Fibroblast of skin of left biceps (primary cell): Measurements from ENCODE around the gene RHOBTB3.
"Not testable (repeated sequence)": the region's sequence is repeated elsewhere in the genome, so short reads cannot be mapped to it uniquely, and the experiment has no call there.

ENCODE experiments used
- DNase-seq, 2 experiments: peaks; one replicate each; pipeline ENCODE4 v3.0.0-alpha.2; 2013; ENCODE audit warnings: low read depth in 2 of 2

Gene RHOBTB3

DNA sequence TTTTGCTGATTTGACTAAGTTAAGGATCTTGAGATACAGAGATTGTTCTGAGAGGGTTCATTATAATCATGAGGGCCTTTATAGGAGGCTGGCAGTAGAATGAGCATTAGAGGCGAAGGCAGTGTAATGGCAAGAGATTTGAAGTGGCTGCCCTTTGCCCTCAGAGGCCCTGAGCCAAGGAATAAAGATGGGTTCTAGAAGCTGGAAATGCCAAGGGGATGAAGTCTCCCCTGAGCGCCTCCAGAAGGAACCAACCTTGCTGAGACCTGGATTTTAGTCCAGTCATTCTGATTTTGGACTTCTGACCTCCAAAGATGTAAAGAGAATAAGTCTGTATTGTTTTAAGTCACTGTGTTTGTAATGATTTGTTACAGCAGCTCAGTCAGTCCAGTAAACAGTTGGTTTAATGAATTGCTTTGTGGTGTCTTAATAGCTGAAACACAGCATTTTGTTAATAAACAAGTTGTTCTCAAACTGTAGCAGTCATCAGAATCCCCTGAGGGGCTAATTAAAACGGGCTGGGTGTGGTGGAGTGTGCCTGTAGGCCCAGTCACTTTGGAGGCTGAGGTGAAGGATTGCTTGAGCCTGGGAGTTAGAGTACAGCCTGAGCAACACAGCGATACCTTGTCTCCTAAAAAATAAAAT lies 68.2 kb downstream of the RHOBTB3 start:
- no peak for DNase-seq

- DNase-seq: no peak
Measured at GRCh38 chr5:95800553-95800952, 69.4 kb downstream of the RHOBTB3 start.

DNA sequence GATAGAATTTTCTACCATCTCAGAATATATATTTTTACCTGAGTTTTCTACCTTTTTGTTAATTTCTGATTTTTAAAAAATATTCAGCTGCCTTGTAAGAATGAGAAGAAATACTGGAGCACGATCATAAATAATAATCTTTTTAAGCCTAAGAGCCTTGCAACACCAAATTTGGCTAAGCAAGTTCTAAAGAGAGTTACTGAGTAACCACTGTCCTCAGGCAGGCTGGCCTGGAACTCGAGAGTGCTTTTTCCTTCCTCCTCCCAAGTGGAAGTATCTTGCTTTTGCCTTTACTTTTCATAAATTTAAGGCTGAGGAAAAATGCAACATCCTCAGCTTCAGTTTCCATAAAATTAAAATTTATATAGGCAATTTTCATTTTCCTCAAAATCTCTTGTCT lies 70.4 kb downstream of the RHOBTB3 start:
- no peak for DNase-seq

- DNase-seq: no peak
Measured at GRCh38 chr5:95801961-95802360, 70.8 kb downstream of the RHOBTB3 start.

- no peak for DNase-seq
Measured at GRCh38 chr5:95803271-95804148, 72.4 kb downstream of the RHOBTB3 start.

GRCh38 chr5:95804736-95805539 lies 73.8 kb downstream of the RHOBTB3 start:
- no peak for DNase-seq

DNA sequence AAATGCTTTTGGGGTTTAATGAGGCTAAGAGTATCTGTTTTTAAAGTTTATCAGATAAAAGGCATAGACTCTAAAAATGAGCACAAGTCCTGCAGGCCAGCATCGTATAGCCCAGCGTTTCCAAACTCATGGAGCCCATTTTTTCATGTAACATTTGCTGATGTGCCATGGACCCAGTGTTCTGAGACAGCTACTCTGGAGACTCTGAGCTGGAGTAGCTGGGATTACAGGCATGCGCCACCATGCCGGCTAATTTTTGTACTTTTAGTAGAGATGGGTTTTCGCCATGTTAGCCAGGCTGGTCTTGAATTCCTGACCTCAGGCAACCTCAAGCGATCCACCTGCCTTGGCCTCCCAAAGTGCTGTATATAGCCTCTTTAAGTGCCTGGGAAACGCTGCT lies 75.6 kb downstream of the RHOBTB3 start:
- no peak for DNase-seq

- DNase-seq: no peak
Measured at GRCh38 chr5:95808013-95808685, 77.0 kb downstream of the RHOBTB3 start.

DNA sequence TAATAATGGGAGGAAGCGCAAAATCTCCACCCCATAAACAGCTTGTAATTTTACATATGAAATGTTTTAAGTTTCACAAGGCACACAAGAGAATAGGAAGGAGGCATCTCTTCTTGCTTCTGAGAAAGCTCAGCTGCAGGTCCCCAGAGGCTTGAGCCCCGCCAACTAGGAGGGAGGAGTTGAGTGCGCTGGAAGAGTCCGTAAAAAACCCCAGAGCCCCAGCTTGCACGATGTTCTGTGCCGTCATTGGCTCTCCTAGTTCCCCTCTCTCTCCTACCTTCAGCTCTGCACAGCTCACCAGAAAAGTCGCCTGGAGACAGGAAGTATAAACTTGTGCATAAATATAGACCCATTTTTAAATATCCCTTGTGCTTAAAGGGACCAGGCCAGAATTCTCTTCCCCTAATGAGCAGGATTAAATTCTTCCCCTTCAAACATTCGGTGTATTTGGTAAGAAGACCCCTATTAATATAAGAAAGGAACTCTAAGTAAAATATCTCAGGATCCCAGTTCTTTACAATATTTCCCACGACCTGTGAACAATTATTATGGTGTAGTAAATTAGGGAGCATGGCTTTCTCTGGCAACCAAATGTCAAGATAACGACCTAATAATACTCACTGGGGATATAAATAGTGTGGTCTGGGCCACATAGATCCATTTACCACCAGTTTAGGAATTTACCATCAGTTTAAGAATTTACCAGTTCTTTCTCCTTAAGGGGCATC lies 77.7 kb downstream of the RHOBTB3 start:
- peak in 1 of 2 experiments; percentile 35 for DNase-seq

DNA sequence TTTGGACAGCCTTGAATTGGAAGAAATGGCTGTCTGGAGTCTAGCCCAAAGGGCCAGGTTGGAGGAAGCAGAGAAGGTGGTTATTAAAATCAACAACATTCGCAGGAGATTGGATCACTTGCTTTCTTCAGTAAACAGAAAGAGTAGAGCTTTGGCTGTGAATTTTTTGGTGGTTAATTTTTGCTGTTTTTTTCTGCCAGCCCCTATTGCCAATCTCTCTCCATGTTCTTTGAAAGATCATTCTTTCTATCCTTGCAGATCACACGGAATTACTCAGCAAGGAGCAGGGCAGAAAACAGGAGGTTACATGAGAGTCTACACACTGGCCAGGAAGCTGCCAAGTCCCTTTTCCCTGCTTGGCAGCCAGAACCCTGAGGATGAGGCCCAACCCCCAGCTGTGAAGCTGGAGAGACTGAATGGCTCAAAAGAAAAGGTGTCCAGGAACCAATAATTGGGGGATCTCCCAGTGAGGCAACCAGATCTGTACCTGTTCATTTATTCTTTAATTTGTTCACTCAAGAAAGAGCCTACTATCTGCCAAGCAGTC lies 78.4 kb downstream of the RHOBTB3 start:
- no peak for DNase-seq

DNA sequence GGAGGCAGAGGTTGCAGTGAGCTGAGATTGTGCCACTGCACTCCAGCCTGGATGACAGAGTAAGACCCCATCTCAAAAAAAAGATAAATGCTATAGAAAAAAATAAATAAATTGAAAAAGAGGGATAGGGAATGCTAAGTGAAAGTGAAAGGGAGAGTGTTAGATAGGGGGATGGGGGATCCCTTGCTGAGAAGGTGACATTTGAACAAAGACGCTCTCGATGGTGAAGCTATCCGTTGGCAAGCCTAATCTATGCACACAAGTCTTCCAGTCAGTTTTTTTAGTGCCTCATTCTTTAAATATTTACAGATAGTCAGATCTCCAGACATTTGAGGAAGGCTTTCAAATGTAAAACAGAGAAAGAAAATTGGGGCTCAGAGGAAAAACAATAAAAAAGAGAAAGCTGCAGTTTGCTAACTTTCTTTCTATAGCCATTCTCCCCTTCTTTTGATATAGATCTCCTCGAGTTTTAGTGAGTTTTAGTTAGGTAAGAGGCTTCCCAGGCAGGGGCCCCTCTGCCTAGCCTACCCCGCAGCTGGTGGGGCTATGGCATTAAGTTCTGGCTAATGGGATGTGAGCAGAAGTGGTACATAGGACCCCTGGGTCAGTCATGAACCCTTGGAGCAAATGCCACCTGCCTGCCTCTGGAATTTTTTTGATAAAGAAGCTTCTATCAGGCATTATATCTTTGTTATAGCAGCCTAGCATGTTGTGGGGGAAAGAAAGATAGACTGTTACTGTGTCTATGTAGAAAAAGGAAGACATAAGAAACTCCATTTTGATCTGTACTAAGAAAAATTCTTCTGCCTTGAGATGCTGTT lies 79.4 kb downstream of the RHOBTB3 start:
- no peak for DNase-seq

- DNase-seq: not testable (repeated sequence)
Measured at GRCh38 chr5:95811126-95811423, 79.9 kb downstream of the RHOBTB3 start.

- not testable (repeated sequence) for DNase-seq
Measured at GRCh38 chr5:95811461-95812073, 80.4 kb downstream of the RHOBTB3 start.

GRCh38 chr5:95812074-95812471 lies 80.9 kb downstream of the RHOBTB3 start:
- no peak for DNase-seq

DNA sequence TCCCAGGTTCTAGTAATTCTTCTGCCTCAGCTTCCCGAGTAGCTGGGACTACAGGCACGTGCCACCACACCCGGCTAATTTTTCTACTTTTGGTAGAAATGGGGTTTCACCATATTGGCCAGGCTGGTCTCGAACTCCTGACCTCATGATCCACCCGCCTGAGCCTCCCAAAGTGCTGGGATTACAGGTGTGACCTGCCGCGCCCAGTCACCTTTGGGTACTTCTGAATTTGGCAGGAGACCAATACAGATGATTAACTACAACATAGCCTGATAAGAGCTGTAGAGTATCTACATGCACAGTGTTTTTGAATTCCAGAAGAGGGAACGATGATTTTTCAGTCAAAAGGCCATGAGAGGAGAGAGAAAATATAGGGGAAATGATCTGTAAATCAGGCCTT lies 81.9 kb downstream of the RHOBTB3 start:
- not testable (repeated sequence) for DNase-seq

DNA sequence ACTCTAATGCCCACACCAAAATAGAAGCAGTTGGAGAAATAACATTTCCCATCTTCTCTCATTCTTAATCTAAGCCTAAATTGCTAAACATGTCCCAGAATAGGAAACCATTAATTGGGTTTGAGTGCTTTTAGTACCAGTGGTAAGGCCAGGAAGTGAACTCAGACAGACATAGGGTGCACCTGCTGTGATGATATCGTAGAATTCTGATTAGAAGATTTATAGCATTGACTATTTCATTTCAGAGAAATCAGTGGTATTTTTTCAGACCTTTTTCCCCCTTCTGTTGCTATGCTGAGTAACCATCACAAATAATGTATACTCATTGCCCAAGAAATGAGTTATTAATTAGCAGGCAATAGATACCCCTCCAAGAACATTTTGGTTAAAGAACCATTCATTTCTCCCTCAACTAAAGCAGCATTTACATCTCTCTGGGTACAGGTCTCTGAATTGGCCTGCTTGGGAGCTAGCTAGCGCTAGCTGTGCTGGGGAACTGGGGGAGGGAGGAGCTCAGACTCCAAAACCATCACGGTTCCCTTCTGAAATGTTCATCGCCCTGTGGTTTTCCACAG lies 84.1 kb downstream of the RHOBTB3 start:
- no peak for DNase-seq

- DNase-seq: no peak
Measured at GRCh38 chr5:95816341-95816740, 85.2 kb downstream of the RHOBTB3 start.

DNA sequence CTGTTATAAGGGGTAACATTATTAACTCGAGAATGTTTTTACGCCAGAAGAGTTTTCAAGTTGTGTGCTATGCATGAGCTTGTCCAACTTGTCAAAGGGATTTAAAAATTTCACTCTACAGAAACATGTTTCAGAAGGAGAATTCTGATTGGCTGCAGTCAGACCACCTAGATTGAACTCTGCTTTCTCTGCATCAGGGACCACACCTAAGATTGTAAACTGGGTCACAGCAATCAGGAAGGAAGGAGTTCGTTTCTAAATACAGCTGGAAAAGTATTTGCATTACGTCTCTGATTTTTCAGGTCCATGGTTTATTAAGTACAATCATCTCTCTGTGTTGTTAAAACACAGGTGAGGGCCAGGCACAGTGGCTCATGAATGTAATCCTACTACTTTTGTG lies 85.6 kb downstream of the RHOBTB3 start:
- DNase-seq: no peak

DNA sequence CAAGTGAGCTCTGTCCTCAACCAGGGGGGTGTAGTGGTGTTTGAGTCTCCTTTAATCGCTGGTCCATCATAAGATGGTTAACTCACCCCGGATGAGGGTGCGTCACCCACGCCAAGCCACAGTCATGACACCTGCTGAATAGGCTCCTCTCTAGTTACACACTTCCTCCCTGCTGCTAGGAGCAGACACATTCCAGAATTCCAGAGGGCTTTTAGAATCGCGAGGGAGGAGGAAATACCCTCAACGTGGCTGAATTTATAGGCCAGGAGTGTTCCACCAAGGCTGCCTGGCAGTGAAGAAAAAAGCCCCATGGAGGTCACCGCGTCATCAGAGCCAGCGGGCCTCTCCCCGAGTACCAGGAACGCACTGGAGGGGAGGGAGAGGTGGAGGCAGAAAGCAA lies 86.3 kb downstream of the RHOBTB3 start:
- DNase-seq: no peak
